SHP77 (cell line): Measurements from ENCODE around the gene LMBR1.
"Not testable (repeated sequence)": the region's sequence is repeated elsewhere in the genome, so short reads cannot be mapped to it uniquely, and the experiment has no call there.

ENCODE experiments used
- DNase-seq, 2 experiments: peaks; one replicate each; lab custom pipeline; 2025; lab: John Stamatoyannopoulos, UW

The LMBR1 gene

GRCh38 chr7:156903232-156903909 is 10.4 kb upstream of the LMBR1 start:
- no peak for DNase-seq

GRCh38 chr7:156900093-156900492 is 7.1 kb upstream of the LMBR1 start:
- DNase-seq: not testable (repeated sequence)

- DNase-seq: no peak
These were observed 6.0 kb upstream of the LMBR1 start for GRCh38 chr7:156898938-156899337.

- DNase-seq: no peak
These were observed 4.7 kb upstream of the LMBR1 start for GRCh38 chr7:156897673-156898072.

GRCh38 chr7:156896388-156897022 is 3.5 kb upstream of the LMBR1 start:
- DNase-seq: no peak

- DNase-seq: no peak
These were observed 2.2 kb upstream of the LMBR1 start for GRCh38 chr7:156895024-156895780.

- DNase-seq: peak in 1 of 2 experiments; percentile 58
These were observed 742 bp downstream of the LMBR1 start for GRCh38 chr7:156892081-156892800.

GRCh38 chr7:156889746-156890145 is 3.2 kb downstream of the LMBR1 start:
- DNase-seq: no peak

- DNase-seq: peak in 1 of 2 experiments; percentile 19
These were observed 3.9 kb downstream of the LMBR1 start for GRCh38 chr7:156889089-156889488.

GRCh38 chr7:156886020-156886795 is 6.8 kb downstream of the LMBR1 start:
- DNase-seq: no peak

GRCh38 chr7:156881679-156882078 is 11.3 kb downstream of the LMBR1 start:
- DNase-seq: no peak

GRCh38 chr7:156875766-156876165 is 17.2 kb downstream of the LMBR1 start:
- DNase-seq: no peak

- DNase-seq: not testable (repeated sequence)
These were observed 24.6 kb downstream of the LMBR1 start for GRCh38 chr7:156868363-156868762.

GRCh38 chr7:156865493-156865892 is 27.5 kb downstream of the LMBR1 start:
- DNase-seq: no peak

- not testable (repeated sequence) for DNase-seq
These were observed 31.0 kb downstream of the LMBR1 start for GRCh38 chr7:156862022-156862421.

GRCh38 chr7:156861212-156861611 is 31.8 kb downstream of the LMBR1 start:
- no peak for DNase-seq

- DNase-seq: not testable (repeated sequence)
These were observed 32.9 kb downstream of the LMBR1 start for GRCh38 chr7:156860099-156860498.

GRCh38 chr7:156858523-156858922 is 34.5 kb downstream of the LMBR1 start:
- DNase-seq: no peak

- DNase-seq: no peak
These were observed 35.2 kb downstream of the LMBR1 start for GRCh38 chr7:156857757-156858156.

- DNase-seq: no peak
These were observed 38.3 kb downstream of the LMBR1 start for GRCh38 chr7:156854654-156855053.

GRCh38 chr7:156848979-156849378 is 44.0 kb downstream of the LMBR1 start:
- DNase-seq: no peak
